ENCODE results near the gene YPEL4.
"Not testable (repeated sequence)": the region's sequence is repeated elsewhere in the genome, so short reads cannot be mapped to it uniquely, and the experiment has no call there.

Gene YPEL4, protein sequence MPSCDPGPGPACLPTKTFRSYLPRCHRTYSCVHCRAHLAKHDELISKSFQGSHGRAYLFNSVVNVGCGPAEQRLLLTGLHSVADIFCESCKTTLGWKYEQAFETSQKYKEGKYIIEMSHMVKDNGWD

DNA sequence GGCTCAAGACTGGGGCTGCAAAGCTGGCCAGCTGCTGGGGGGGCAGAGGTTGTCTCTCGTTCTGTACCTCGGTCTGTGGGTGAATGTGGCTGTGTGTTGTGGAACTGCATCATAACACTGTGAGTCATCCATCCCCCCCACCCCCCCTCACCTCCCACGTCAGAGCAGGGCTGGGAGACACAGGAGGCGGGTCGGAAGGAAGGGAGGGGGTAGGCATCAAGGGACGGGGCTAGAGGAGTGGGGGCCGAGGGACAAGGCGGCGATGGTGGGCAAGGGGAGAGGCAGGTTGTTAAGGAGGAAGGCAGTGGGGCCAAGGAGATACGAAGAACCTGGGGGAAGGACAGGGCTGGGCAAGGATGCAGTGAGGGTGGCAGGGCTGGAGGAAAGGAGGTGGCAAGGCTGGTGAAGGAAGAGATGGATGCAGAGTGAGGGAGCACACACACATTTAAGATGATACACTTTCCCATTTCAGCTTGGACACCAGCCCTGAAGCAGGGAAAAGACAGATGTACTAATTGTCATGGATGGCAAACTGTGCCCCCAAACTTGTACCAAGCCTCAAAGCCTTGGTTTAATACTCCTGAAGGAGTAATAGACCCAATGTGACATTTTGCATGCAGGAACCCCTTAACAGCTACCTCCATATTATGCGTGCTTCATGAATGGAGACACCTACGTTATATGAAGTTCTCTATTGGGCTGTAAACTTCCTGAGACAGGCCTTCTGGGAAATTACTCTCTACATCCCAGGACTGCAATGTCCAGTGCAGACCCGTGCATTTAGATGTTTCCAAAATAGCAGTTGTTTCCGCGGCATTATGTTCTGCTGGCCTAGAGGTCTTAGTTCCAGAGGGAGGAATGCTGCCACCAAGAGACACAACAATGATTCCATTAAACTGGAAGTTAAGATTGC is at the start of gene YPEL4:
Gene YPEL4, minus strand, starts transcription at position 87 of the 913 bp plus-strand sequence. CDS start 2,805 bp downstream, outside the sequence.
- Mint-ChIP-seq H3K4me1 (ENCODE audit: low read depth) (peaks cover 49% of the 10 kb centered on the region), H3K9me3 (ENCODE audit: low read depth) (no peaks in the 10 kb centered on the region), H3K27me3 (peaks cover 20% of the 10 kb centered on the region), H3K36me3 (no peaks in the 10 kb centered on the region), H3K27ac (peak within 1 kb of the TSS; percentile 72), H3K4me3 (peak within 1 kb of the TSS; percentile 90)

- H3K27me3 Mint-ChIP-seq: no peaks in the 10 kb centered on the region
- no peaks in the 10 kb centered on the region for H3K4me1 Mint-ChIP-seq (ENCODE audit: low read depth)
- H3K36me3 Mint-ChIP-seq: peaks cover 4% of the 10 kb centered on the region
- H3K27ac Mint-ChIP-seq: no peak overlapping the region
- no peaks in the 10 kb centered on the region for H3K9me3 Mint-ChIP-seq (ENCODE audit: low read depth)
- H3K4me3 Mint-ChIP-seq: no peak overlapping the region
Measured at GRCh38 chr11:57698843-57699365, 49.2 kb upstream of the YPEL4 start.

GRCh38 chr11:57690474-57690873 is 40.8 kb upstream of the YPEL4 start:
- not testable (repeated sequence) for H3K27me3 Mint-ChIP-seq; H3K4me1 Mint-ChIP-seq (ENCODE audit: low read depth); H3K9me3 Mint-ChIP-seq (ENCODE audit: low read depth); H3K4me3 Mint-ChIP-seq; H3K27ac Mint-ChIP-seq
- H3K36me3 Mint-ChIP-seq: peaks cover 15% of the 10 kb centered on the region

DNA sequence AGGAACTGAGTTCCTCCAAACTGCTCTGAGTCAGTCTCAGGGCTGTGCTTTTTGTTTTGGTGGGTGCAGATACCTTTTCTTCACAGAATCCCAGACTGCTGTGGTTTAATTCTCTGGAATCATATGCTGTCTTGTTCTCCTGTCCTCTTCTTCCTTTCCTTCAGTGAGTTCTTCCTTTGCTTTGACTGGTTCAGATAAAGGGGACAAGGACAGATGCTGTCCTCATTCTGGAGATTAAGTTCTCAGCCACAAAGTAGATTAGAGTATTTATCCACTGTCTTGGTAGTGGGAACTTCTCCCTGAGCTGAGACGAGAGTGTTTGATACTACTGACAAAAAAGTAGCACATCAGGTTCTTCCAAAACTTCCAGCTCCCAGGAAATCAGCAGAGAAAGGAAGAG is 31.5 kb upstream of the YPEL4 start:
- Mint-ChIP-seq H3K27me3 (no peaks in the 10 kb centered on the region), H3K4me1 (ENCODE audit: low read depth) (peaks cover 52% of the 10 kb centered on the region), H3K9me3 (ENCODE audit: low read depth) (no peaks in the 10 kb centered on the region), H3K27ac (peak overlapping the region; percentile 75), H3K36me3 (peaks cover 14% of the 10 kb centered on the region), H3K4me3 (no peak overlapping the region)

DNA sequence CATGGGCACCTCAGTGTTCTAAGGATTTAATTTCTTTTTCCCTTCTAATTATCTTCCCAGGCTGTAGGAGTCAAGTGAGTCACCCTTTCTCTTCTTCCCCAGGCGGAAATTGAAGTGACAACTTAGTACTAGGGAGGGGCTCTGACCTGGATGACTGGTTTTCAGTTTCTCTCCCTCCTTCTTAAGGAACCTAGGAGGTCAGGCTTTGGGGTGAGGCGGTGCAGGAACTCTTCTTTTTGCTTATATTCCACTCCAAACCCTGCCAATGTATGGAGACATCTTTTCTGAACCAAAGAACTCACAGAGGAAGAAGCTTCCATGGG is 30.8 kb upstream of the YPEL4 start:
- Mint-ChIP-seq H3K4me1 (ENCODE audit: low read depth) (peaks cover 59% of the 10 kb centered on the region), H3K27ac (peak overlapping the region; percentile 75), H3K36me3 (peaks cover 14% of the 10 kb centered on the region), H3K27me3 (no peaks in the 10 kb centered on the region), H3K9me3 (ENCODE audit: low read depth) (no peaks in the 10 kb centered on the region), H3K4me3 (no peak overlapping the region)

- Mint-ChIP-seq H3K36me3 (peaks cover 14% of the 10 kb centered on the region), H3K4me3 (no peak overlapping the region), H3K9me3 (ENCODE audit: low read depth) (no peaks in the 10 kb centered on the region), H3K4me1 (ENCODE audit: low read depth) (peaks cover 70% of the 10 kb centered on the region), H3K27me3 (no peaks in the 10 kb centered on the region), H3K27ac (no peak overlapping the region)
Measured at GRCh38 chr11:57679396-57679795, 29.7 kb upstream of the YPEL4 start.

DNA sequence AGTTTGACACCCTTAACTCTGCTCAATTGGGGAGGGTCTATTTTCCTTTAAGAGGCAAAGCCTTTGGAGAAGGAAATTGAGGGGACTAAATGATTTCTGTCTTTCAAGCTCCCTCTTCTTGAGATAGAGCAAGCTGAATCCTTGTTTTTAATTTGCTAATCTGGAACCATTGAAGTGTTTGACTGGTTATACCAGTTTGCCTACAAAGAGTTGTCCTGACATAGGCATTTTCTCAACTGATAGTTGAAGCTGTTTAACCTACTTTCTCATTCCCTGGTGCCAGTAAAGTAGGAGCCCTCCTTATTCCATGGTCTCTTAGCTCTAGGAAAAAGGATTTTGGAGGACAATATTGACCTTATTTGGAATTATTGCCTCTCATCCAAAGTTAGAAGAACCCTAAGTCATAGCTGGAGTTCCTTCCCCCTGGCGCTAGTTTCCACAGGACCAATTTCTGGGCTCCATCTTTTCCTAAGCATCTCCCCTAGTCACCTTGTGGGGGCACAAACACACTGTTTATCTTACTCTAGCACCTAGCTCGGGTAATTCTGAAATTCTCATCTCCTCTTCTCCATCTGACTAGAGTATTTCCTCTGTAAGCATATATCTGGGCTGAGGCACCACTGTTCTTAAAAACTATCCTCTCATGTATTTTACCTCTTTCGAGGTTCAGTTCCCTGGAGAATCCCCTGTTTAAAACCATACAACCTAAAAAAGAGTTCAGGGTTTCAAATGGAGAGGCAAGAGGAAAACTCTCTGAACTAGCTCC is 25.6 kb upstream of the YPEL4 start:
- peak overlapping the region; percentile 4 for H3K27ac Mint-ChIP-seq
- H3K4me3 Mint-ChIP-seq: peak overlapping the region; percentile 6
- H3K27me3 Mint-ChIP-seq: no peaks in the 10 kb centered on the region
- peaks cover 81% of the 10 kb centered on the region for H3K4me1 Mint-ChIP-seq (ENCODE audit: low read depth)
- H3K36me3 Mint-ChIP-seq: peaks cover 6% of the 10 kb centered on the region
- H3K9me3 Mint-ChIP-seq (ENCODE audit: low read depth): no peaks in the 10 kb centered on the region

- H3K4me1 Mint-ChIP-seq (ENCODE audit: low read depth): peaks cover 85% of the 10 kb centered on the region
- no peaks in the 10 kb centered on the region for H3K9me3 Mint-ChIP-seq (ENCODE audit: low read depth)
- no peaks in the 10 kb centered on the region for H3K27me3 Mint-ChIP-seq
- peaks cover 6% of the 10 kb centered on the region for H3K36me3 Mint-ChIP-seq
- peak overlapping the region; percentile 53 for H3K4me3 Mint-ChIP-seq
- peak overlapping the region; percentile 18 for H3K27ac Mint-ChIP-seq
Measured at GRCh38 chr11:57674251-57674650, 24.5 kb upstream of the YPEL4 start.

DNA sequence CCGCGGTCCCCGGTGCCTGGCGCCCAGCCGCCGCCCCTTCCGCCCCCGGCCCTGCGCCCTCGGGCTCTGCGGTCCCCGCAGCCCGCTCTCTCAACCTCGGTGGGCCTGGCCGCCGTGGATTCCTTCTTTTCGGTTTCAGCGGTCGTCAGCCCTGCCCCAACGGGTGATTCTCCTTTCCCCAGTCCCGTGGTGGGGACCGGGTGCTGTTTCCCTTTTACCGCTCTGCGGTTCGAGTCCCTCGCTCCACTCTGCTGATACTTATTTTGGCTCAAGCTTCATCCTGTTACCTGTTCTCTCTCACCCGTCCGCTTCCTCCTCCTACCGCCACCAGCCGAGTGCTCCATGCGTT is 18.7 kb upstream of the YPEL4 start:
- no peaks in the 10 kb centered on the region for H3K9me3 Mint-ChIP-seq (ENCODE audit: low read depth)
- peak overlapping the region; percentile 100 for H3K27ac Mint-ChIP-seq
- peaks cover 3% of the 10 kb centered on the region for H3K36me3 Mint-ChIP-seq
- H3K4me3 Mint-ChIP-seq: peak overlapping the region; percentile 96
- peaks cover 55% of the 10 kb centered on the region for H3K4me1 Mint-ChIP-seq (ENCODE audit: low read depth)
- no peaks in the 10 kb centered on the region for H3K27me3 Mint-ChIP-seq

DNA sequence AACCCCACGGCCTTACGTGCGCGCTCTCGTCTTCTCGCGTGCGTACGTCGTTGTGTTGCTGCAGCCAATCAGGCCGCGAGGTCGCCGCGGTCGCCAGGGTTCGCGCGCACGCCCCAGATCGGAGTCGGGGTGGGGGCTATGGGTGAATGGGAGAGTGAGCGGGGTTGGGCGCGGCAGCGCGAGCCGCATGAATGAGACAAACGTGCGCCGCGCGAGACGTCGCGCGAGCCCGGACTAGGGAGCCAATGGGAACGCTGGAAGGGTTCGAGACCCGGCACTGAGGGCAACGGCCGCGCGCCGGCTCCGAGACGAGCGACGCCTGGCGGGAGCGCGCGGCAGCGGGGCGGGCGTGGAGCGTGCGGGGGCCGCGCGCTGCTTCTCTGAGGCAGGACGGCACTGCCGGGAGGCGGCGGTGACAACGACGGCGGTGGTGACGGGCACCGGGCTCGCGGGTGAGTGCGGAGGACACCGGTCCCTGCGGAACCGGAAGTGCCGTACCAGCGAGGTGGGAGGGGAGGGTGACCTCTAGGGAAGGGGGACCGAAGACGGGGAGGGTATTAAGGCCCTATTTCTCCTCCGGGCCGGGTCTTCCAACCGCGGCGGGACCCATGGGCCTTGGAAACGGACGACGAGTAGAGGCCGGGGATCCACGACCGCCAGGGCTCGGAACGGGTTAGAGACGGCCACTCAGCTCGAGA is 18.2 kb upstream of the YPEL4 start, which contains the start of gene ZDHHC5:
Gene ZDHHC5, plus strand, starts transcription at position 379 of the 698 bp plus-strand sequence. CDS start 4,977 bp downstream, outside the sequence.
- peak within 1 kb of the TSS; percentile 100 for H3K27ac Mint-ChIP-seq
- peaks cover 3% of the 10 kb centered on the region for H3K36me3 Mint-ChIP-seq
- no peaks in the 10 kb centered on the region for H3K9me3 Mint-ChIP-seq (ENCODE audit: low read depth)
- H3K4me3 Mint-ChIP-seq: peak within 1 kb of the TSS; percentile 96
- peaks cover 49% of the 10 kb centered on the region for H3K4me1 Mint-ChIP-seq (ENCODE audit: low read depth)
- no peaks in the 10 kb centered on the region for H3K27me3 Mint-ChIP-seq

DNA sequence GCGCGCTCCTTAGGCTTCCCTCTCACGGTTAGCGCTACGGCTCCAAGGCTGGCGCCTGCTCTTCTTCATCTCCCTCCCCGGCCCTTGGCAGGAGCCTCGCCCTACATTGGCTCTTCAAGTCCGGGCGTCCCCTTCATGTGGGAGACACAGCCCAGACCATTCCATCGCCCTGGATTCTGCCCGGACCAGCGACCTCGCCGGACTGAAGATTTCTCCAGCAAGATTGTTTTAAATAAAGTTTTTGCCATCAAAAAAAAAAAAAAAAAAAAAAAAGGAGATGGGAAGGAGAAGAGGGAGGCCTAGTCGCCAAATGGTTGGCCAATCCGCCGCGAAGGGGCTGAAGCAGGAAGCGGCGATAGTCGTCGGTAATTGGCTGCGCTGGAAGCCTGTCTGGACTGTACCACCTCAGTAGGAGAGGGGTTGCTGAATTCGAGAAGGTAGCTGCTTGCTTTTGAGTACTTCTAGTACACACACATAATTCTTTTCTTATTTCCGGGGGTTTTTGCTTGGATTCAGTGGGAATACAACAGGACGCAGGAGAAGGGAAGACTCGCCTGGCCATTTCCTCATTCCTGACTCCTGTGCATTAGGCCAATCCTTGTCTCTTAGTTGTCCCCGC is 17.5 kb upstream of the YPEL4 start:
- H3K4me3 Mint-ChIP-seq: peak overlapping the region; percentile 96
- H3K36me3 Mint-ChIP-seq: peaks cover 6% of the 10 kb centered on the region
- peaks cover 49% of the 10 kb centered on the region for H3K4me1 Mint-ChIP-seq (ENCODE audit: low read depth)
- no peaks in the 10 kb centered on the region for H3K9me3 Mint-ChIP-seq (ENCODE audit: low read depth)
- peak overlapping the region; percentile 100 for H3K27ac Mint-ChIP-seq
- H3K27me3 Mint-ChIP-seq: no peaks in the 10 kb centered on the region

- H3K4me1 Mint-ChIP-seq (ENCODE audit: low read depth): peaks cover 31% of the 10 kb centered on the region
- no peaks in the 10 kb centered on the region for H3K27me3 Mint-ChIP-seq
- H3K4me3 Mint-ChIP-seq: no peak overlapping the region
- no peak overlapping the region for H3K27ac Mint-ChIP-seq
- H3K9me3 Mint-ChIP-seq (ENCODE audit: low read depth): no peaks in the 10 kb centered on the region
- H3K36me3 Mint-ChIP-seq: peaks cover 2% of the 10 kb centered on the region
Measured at GRCh38 chr11:57663975-57664374, 14.3 kb upstream of the YPEL4 start.

- Mint-ChIP-seq H3K4me3 (no peak overlapping the region), H3K27me3 (no peaks in the 10 kb centered on the region)
Measured at GRCh38 chr11:57662893-57663292, 13.2 kb upstream of the YPEL4 start.

GRCh38 chr11:57659669-57660068 is 10.0 kb upstream of the YPEL4 start:
- Mint-ChIP-seq H3K27me3 (no peaks in the 10 kb centered on the region), H3K4me1 (ENCODE audit: low read depth) (peaks cover 36% of the 10 kb centered on the region), H3K4me3 (no peak overlapping the region), H3K9me3 (ENCODE audit: low read depth) (no peaks in the 10 kb centered on the region), H3K27ac (no peak overlapping the region), H3K36me3 (peaks cover 2% of the 10 kb centered on the region)

More at GRCh38 chr11:57662893-57663292, 13.2 kb upstream of the YPEL4 start:
- no peak overlapping the region for H3K27ac Mint-ChIP-seq
- peaks cover 38% of the 10 kb centered on the region for H3K4me1 Mint-ChIP-seq (ENCODE audit: low read depth)
- peaks cover 2% of the 10 kb centered on the region for H3K36me3 Mint-ChIP-seq
- no peaks in the 10 kb centered on the region for H3K9me3 Mint-ChIP-seq (ENCODE audit: low read depth)
